Small intestine (tissue), 7 donors: ENCODE results near the gene FAR2. TPM values are rescaled to one million over a fixed set of nuclear protein-coding genes. Genes with fewer than 3 reads are reported as not detected.

Source experiments
- DNase-seq, 2 donors: peaks; one replicate each; pipeline versions ENCODE4 v3.0.0 to v3.0.0-alpha.2; 2013
- FAIRE-seq: peaks from 2 replicates; lab custom pipeline; 2012; peaks lifted over from hg19 to GRCh38; lab: Jason Lieb, UNC
- H3K27ac ChIP-seq, 3 donors: one replicate each; pipeline ENCODE4 v1.5.1; 2013; ENCODE audit warnings: low read length in 2 of 3, mild to moderate bottlenecking in 2 of 3, control low read depth in 1 of 3, inconsistent platforms in 1 of 3, low read depth in 1 of 3, moderate library complexity in 1 of 3
- H3K27me3 ChIP-seq, 3 donors: one replicate each; pipeline ENCODE4 v1.6.1; 2013; ENCODE audit warnings: low read length in 3 of 3, inconsistent platforms in 1 of 3; ENCODE audit not compliant: control insufficient read depth in 3 of 3, insufficient read depth in 3 of 3
- H3K36me3 ChIP-seq, 3 donors: one replicate each; pipeline ENCODE4 v1.6.1; 2013; ENCODE audit warnings: low read length in 3 of 3, inconsistent platforms in 1 of 3, low read depth in 1 of 3, mild to moderate bottlenecking in 1 of 3, moderate library complexity in 1 of 3; ENCODE audit not compliant: control insufficient read depth in 3 of 3, insufficient read depth in 2 of 3
- H3K4me1 ChIP-seq, 3 donors: one replicate each; pipeline ENCODE4 v1.6.1; 2013; ENCODE audit warnings: low read length in 2 of 3, inconsistent platforms in 1 of 3, low read depth in 1 of 3, mild to moderate bottlenecking in 1 of 3, moderate library complexity in 1 of 3; ENCODE audit not compliant: control insufficient read depth in 3 of 3, insufficient read depth in 2 of 3
- H3K4me3 ChIP-seq, 3 donors: one replicate each; pipeline ENCODE4 v1.5.1; 2013; ENCODE audit warnings: low read length in 3 of 3, control low read depth in 1 of 3, inconsistent platforms in 1 of 3, low read depth in 1 of 3, mild to moderate bottlenecking in 1 of 3, moderate library complexity in 1 of 3
- H3K9me3 ChIP-seq, 2 donors: one replicate each; pipeline ENCODE4 v1.6.1; 2013; ENCODE audit warnings: low read depth in 1 of 2, low read length in 1 of 2; ENCODE audit not compliant: control insufficient read depth in 2 of 2, insufficient read depth in 1 of 2
- WGBS, 3 donors: extraction: QIAGEN DNeasy Blood & Tissue Kit; methylation state at CpG; one replicate each; pipeline ENCODE4 v1.1.7; 2013; 5-methylcytosine and 5-hydroxymethylcytosine counted together
- polyA plus RNA-seq, 4 donors: library from polyadenylated mRNA; stranded (reverse) in 3 of 4; unstranded in 1 of 4; fragments of 200-250 nt in 3 of 4; fragments of 120-200 nt in 1 of 4; gene quantifications; one replicate each; pipeline versions ENCODE4 v1.2.1 to v1.2.3, GENCODE V29; 2013
- donor health status: healthy with polysubstance abuse.
- donor health status: control.
- donor health status: control.
- donor health status: Bipolar disorder and iron deficiency.
- donor health status: healthy.

The FAR2 gene
- polyA plus RNA-seq, 4 donors, result 9.7 to 25.8 (median 20.4) TPM

DNA sequence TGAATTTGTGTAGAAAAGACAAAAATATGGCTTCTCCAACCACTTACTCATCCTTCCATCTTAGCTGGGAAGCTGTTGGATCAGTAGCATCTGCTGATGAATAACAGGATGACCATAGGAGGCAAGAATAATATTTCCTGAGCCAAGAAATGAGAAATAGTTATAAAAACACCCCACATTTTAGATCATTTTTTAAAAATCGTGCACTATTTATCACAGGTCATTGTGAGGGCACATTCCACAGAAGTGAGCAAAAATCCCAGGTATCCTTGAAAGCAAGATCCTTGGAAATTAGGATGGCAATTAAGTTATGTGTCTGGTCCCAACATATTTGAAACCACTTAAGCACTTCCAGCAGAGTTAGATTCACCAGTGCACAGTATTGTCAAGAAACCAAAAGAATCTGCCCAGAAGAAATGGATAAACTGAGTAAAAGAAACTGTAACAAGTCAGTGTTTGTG is 8.4 kb downstream of the FAR2 start:
- no peaks in the 10 kb centered on the region for H3K27me3 ChIP-seq
- H3K4me1 ChIP-seq, result peaks cover 5 to 19% (median 16%) of the 10 kb centered on the region in 3 donors
- H3K36me3 ChIP-seq, result no peaks in the 10 kb centered on the region
- DNase-seq (no peak), FAIRE-seq (no peak)
- no peak overlapping the region for H3K27ac ChIP-seq
- WGBS, 3 donors, result 62 to 74% (median 72%) methylated on average over 1 of the region's 1 CpG
- H3K9me3 ChIP-seq, result no peaks in the 10 kb centered on the region
- no peak overlapping the region for H3K4me3 ChIP-seq

DNA sequence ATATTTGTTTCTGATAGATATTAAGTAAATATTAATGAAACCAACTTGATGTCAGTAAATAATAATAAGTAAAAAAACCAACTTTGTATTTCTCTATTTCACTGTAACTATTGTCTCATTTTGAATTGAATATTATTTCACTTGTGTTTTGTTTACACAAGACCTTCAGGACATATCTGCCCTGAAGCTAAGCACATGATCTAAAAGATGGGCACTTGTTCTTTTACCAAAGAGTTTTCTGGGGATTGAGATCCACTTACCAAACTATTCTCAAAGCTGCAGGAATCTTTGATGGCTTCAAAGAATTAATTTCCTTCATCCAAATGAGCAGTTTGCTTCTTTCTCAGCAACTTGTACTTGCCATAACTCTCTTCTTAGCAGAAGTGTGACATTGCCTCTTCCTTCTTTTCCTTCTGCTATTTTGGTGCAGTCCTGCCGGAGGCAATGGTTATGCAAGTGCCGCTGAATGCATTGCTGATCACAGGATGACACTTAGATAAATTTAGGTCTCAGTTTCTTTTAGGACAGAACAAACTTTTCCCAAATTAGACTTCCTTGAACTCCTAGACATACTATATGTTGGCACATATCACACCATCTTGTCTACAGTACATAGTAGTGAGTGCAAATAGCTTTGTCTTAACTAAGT is 9.2 kb downstream of the FAR2 start:
- Histone ChIP-seq H3K27me3 (no peaks in the 10 kb centered on the region), H3K4me1 (peaks cover 3 to 14% (median 9%) of the 10 kb centered on the region in 3 donors), H3K4me3 (no peak overlapping the region), H3K9me3 (no peaks in the 10 kb centered on the region), H3K36me3 (no peaks in the 10 kb centered on the region), H3K27ac (no peak overlapping the region)
- DNase-seq (no peak), FAIRE-seq (no peak)
- 73 to 89% (median 86%) methylated on average over 2 of the region's 2 CpGs for WGBS, 3 donors

DNA sequence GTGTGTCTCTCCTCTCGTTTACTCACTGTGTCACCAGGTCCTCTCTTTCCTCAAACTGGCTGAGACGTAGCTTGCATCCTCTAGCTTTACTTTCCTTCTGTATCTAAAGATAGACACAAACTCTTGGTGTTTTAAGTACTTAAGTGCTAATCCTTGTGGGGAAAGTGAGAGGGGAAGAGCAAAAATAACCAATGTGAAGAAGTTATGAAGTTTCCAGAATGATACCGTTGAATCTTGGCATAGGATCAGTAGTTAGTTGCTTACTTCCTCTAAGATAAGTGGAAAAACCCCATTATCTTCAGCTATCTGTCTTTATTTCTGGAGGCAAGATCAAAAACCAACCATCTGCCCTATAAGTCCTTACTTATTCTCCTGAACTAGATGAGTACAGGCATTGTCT is 10.6 kb downstream of the FAR2 start:
- no peaks in the 10 kb centered on the region for H3K9me3 ChIP-seq
- WGBS, 3 donors, result 36 to 57% (median 44%) methylated on average over 3 of the region's 3 CpGs
- no peak overlapping the region for H3K4me3 ChIP-seq
- peak overlapping the region in 1 of 3 donors; percentile 9 for H3K27ac ChIP-seq
- DNase-seq (no peak), FAIRE-seq (no peak)
- no peaks in the 10 kb centered on the region for H3K36me3 ChIP-seq
- no peaks in the 10 kb centered on the region for H3K27me3 ChIP-seq
- peaks cover 10 to 23% (median 17%) of the 10 kb centered on the region in 3 donors for H3K4me1 ChIP-seq

DNA sequence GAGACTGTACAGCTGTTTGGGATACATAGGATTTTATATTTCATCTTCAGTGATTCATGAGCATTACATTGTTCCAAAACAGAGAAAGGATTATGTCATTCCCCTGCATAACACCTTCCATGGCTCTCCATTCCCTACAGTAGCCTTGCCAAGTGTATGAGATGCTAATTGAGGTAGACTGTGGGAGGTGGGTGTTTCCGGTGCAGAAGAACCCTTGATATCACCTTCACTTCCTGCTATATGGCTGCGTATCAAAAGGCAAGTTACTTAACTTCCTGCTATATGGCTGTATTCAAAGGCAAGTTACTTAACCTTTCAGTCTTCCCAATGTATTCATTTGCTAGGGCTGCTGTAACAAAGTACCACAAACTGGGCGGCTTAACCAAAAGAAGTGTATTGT is 11.2 kb downstream of the FAR2 start:
- no peaks in the 10 kb centered on the region for H3K27me3 ChIP-seq
- no peak overlapping the region for H3K4me3 ChIP-seq
- FAIRE-seq, result no peak

DNA sequence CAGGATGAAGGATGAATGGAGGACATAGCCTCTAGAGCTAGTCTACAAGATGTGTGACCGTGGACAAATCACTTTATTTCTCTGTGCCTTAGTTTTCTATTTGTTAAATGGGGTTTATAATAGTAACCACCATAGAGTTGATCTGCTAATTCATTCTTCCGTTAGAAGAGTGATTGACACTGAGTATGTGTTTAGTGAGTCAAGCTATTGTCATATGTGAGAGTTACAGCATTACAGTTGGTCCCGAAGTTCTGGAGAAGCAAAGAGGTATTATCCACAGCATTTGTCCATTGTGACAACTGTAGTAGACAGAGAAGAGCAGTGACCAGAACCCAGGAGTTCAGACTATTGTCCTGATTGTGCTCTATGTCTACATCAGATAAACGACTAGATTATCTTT is 14.1 kb downstream of the FAR2 start:
- FAIRE-seq (no peak), DNase-seq (no peak)
- no peaks in the 10 kb centered on the region for H3K9me3 ChIP-seq
- 74 to 86% (median 79%) methylated on average over 4 of the region's 4 CpGs for WGBS, 3 donors
- H3K36me3 ChIP-seq, result no peaks in the 10 kb centered on the region
- peaks cover 19 to 39% (median 28%) of the 10 kb centered on the region in 3 donors for H3K4me1 ChIP-seq
- no peak overlapping the region for H3K4me3 ChIP-seq
- H3K27me3 ChIP-seq, result no peaks in the 10 kb centered on the region
- no peak overlapping the region for H3K27ac ChIP-seq

More for the DNA sequence above, 11.2 kb downstream of the FAR2 start:
- Histone ChIP-seq H3K36me3 (no peaks in the 10 kb centered on the region), H3K4me1 (peaks cover 10 to 21% (median 15%) of the 10 kb centered on the region in 3 donors), H3K27ac (peak overlapping the region in 1 of 3 donors; percentile 14), H3K9me3 (no peaks in the 10 kb centered on the region)
- 74 to 77% (median 75%) methylated on average over 3 of the region's 3 CpGs for WGBS, 3 donors
- no peak for DNase-seq

DNA sequence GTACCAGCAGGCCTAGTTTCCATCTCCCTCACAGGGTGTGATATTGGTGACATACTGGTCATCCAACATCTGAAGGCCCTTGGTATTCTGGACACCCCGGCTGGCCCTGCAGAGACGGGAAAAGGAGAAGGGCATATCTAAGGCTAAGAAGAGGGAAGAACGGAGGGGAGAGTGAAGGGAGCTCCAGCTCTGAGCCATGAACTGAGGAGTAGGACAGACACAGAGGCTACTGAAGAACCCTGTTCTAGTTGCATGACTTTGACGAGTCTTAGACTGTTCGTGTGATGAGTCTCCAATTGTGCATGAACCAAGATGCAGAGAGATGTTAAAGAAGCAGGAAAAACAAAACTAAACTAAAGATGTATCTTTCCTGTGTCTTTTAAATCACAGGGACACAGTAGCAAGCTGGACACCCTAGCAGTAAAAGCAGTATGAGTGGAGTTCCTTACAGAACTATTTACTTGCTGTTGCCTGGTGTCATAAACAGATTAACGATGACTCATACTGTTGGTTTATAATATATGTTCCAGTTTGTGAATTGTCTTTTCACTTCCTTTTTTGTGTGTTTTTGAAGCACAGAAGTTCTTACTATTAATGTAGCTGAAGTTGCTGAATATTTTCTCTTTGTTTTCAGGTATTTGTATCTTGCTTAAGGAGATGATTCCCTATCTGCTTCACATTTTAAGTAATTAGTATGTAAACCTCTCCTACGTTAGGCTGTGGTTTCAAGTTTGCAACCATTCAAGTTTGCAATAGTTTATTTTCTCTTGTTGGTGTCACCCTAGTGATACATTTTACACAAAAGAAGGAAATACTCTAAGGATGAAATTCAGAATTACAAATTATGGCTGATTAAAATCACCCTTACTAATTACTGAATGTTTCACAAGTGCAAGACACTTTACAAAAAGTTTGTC is 15.7 kb downstream of the FAR2 start:
- Histone ChIP-seq H3K9me3 (peaks cover 0 to 4% of the 10 kb centered on the region in 2 donors), H3K4me3 (no peak overlapping the region), H3K4me1 (peaks cover 19 to 50% (median 24%) of the 10 kb centered on the region in 3 donors), H3K36me3 (no peaks in the 10 kb centered on the region), H3K27ac (peak overlapping the region; percentile 79 to 91 (median 83)), H3K27me3 (no peaks in the 10 kb centered on the region)
- FAIRE-seq (peak; percentile 97), DNase-seq (peak; percentile 81 to 83)
- WGBS, 3 donors, result 20 to 34% (median 28%) methylated on average over 7 of the region's 7 CpGs

DNA sequence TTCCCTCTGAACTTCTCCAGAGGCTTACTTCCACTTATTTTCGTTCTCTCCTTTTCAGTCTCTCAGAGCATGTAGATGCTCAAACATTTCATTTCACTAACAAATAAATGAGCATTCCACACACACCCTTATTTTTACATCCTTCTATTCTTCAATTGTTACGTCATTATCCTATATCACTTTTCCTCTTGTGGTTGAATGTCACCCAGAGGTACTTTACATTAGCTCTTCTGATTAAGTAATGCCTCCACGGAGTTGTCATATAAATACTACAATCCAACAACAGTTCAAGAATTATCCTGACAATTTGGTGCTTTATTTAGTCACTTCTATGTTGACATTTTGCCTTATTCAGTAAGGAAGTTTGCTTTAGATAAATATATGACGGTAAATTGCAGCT is 18.4 kb downstream of the FAR2 start:
- peaks cover 16 to 56% (median 21%) of the 10 kb centered on the region in 3 donors for H3K4me1 ChIP-seq
- no peak for DNase-seq
- H3K27ac ChIP-seq, result peak overlapping the region in 2 of 3 donors; percentile 32 to 80
- H3K36me3 ChIP-seq, result peaks cover 2 to 12% (median 4%) of the 10 kb centered on the region in 3 donors
- peaks cover 0 to 17% of the 10 kb centered on the region in 2 donors for H3K9me3 ChIP-seq
- H3K27me3 ChIP-seq, result no peaks in the 10 kb centered on the region
- H3K4me3 ChIP-seq, result no peak overlapping the region
- WGBS, 3 donors, result 24 to 52% (median 39%) methylated on average over 4 of the region's 4 CpGs
- no peak for FAIRE-seq

DNA sequence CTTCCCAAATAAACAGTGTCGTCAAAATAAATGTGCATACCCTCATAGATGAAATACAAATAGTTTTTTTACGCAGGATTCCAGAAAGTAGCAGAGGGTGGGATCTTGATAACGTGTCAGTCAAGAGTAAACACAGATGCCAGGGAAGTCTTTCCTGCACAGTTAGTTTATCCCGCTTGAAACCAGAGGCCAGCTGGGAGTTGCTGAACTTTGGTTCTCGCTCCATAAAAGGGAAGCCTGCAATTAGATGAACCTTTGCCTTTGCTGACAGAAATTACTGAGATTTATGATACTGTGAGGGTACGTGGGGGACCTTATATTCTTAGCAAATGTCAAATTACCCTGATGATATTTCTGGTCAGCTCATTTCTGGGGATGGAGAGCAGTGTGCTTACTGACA is 18.9 kb downstream of the FAR2 start:
- DNase-seq (peak; percentile 89), FAIRE-seq (no peak)
- peaks cover 16 to 56% (median 21%) of the 10 kb centered on the region in 3 donors for H3K4me1 ChIP-seq

More for the DNA sequence above, 18.9 kb downstream of the FAR2 start:
- H3K9me3 ChIP-seq, result peaks cover 0 to 17% of the 10 kb centered on the region in 2 donors
- no peaks in the 10 kb centered on the region for H3K27me3 ChIP-seq
- H3K36me3 ChIP-seq, result peaks cover 2 to 12% (median 4%) of the 10 kb centered on the region in 3 donors
- H3K27ac ChIP-seq, result peak overlapping the region in 2 of 3 donors; percentile 54 to 80
- 11 to 43% (median 33%) methylated on average over 6 of the region's 6 CpGs for WGBS, 3 donors
- no peak overlapping the region for H3K4me3 ChIP-seq
